ENCODE results near the gene PIP5K1B. TPM values are rescaled to one million over a fixed set of nuclear protein-coding genes. Genes with fewer than 3 reads are reported as not detected.
"Not testable (repeated sequence)": the region's sequence is repeated elsewhere in the genome, so short reads cannot be mapped to it uniquely, and the experiment has no call there.

PIP5K1B gene
- total RNA-seq, 4 donors from 2014 or later = 1.2 to 2.6 (median 2.0) TPM

- Histone ChIP-seq H3K4me3 (no peak overlapping the region), H3K27ac (no peak overlapping the region), H3K4me1 (peaks cover 10 to 11% of the 10 kb centered on the region in 2 donors), H3K9me3 (no peaks in the 10 kb centered on the region), H3K36me3 (peaks cover 0 to 32% of the 10 kb centered on the region in 2 donors), H3K27me3 (no peaks in the 10 kb centered on the region)
- ATAC-seq (no peak), DNase-seq (no peak)
- TF ChIP-seq CTCF (IDR thresholded peaks at IDR 0.05 in 4 of 5, conservative IDR thresholded peaks at IDR 0.05 in 1 of 5) (no peak), POLR2A (IDR thresholded peaks at IDR 0.05) (no peak)
- intact Hi-C loops (cut with DNase I; ENCODE audit: low total_unique reads) (no loop called here), in situ Hi-C loops (cut with MboI; ENCODE audit: low sequenced_read_pairs in 4 of 4) (no loop called here)
Observed at GRCh38 chr9:69046723-69047122, 341.7 kb downstream of the PIP5K1B start.

GRCh38 chr9:69047371-69047770 is 342.3 kb downstream of the PIP5K1B start:
- in situ Hi-C loops (cut with MboI; ENCODE audit: low sequenced_read_pairs in 4 of 4) = no loop called here
- TF ChIP-seq POLR2A (IDR thresholded peaks at IDR 0.05) = no peak
- TF ChIP-seq CTCF (IDR thresholded peaks at IDR 0.05 in 4 of 5, conservative IDR thresholded peaks at IDR 0.05 in 1 of 5) = no peak

GRCh38 chr9:69049094-69049493 is 344.1 kb downstream of the PIP5K1B start:
- intact Hi-C loops (cut with DNase I; ENCODE audit: low total_unique reads) = no loop called here
- DNase-seq (no peak), ATAC-seq (no peak)
- Histone ChIP-seq H3K27ac (no peak overlapping the region), H3K4me1 (peaks cover 10 to 11% of the 10 kb centered on the region in 2 donors), H3K9me3 (no peaks in the 10 kb centered on the region), H3K4me3 (no peak overlapping the region), H3K36me3 (peaks cover 0 to 36% of the 10 kb centered on the region in 2 donors), H3K27me3 (no peaks in the 10 kb centered on the region)
- TF ChIP-seq CTCF (IDR thresholded peaks at IDR 0.05 in 4 of 5, conservative IDR thresholded peaks at IDR 0.05 in 1 of 5) (no peak), POLR2A (IDR thresholded peaks at IDR 0.05) (no peak)
- in situ Hi-C loops (cut with MboI; ENCODE audit: low sequenced_read_pairs in 4 of 4) = no loop called here

More at GRCh38 chr9:69047371-69047770, 342.3 kb downstream of the PIP5K1B start:
- H3K9me3 ChIP-seq = no peaks in the 10 kb centered on the region
- no peak overlapping the region for H3K4me3 ChIP-seq
- H3K4me1 ChIP-seq = peaks cover 10 to 11% of the 10 kb centered on the region in 2 donors
- H3K36me3 ChIP-seq = peaks cover 0 to 32% of the 10 kb centered on the region in 2 donors
- no peaks in the 10 kb centered on the region for H3K27me3 ChIP-seq
- intact Hi-C loops (cut with DNase I; ENCODE audit: low total_unique reads) = no loop called here
- no peak for ATAC-seq
- DNase-seq = no peak
- no peak overlapping the region for H3K27ac ChIP-seq

DNA sequence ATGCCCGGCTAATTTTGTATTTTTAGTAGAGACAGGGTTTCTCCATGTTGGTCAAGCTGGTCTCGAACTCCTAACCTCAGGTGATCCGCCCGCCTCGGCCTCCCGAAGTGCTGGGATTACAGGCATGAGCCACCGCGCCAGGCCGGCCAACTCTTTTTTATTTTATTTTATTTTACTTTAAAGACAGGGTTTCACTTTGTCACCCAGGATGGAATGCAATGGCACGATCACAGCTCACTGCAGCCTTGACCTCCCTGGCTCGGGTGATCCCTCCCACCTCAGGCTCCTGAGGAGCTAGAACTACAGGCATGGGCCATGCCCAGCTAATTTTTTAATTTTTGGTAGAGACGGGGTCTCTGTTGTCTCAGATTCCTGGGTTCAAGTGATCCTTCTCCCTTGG is 345.9 kb downstream of the PIP5K1B start:
- intact Hi-C loops (cut with DNase I; ENCODE audit: low total_unique reads) (loop anchor here (5.0 kb wide), 1 partner anchor 71 kb away; no protein-coding TSS in a partner anchor), in situ Hi-C loops (cut with MboI; ENCODE audit: low sequenced_read_pairs in 4 of 4) (loop anchor here in 1 of 4 donors (10.0 kb wide), 1 partner anchor 144 kb away; no protein-coding TSS in a partner anchor)
- ATAC-seq, DNase-seq, H3K4me1 ChIP-seq, H3K9me3 ChIP-seq, H3K27ac ChIP-seq, H3K4me3 ChIP-seq, H3K27me3 ChIP-seq: not testable (repeated sequence)
- peaks cover 0 to 48% of the 10 kb centered on the region in 2 donors for H3K36me3 ChIP-seq

DNA sequence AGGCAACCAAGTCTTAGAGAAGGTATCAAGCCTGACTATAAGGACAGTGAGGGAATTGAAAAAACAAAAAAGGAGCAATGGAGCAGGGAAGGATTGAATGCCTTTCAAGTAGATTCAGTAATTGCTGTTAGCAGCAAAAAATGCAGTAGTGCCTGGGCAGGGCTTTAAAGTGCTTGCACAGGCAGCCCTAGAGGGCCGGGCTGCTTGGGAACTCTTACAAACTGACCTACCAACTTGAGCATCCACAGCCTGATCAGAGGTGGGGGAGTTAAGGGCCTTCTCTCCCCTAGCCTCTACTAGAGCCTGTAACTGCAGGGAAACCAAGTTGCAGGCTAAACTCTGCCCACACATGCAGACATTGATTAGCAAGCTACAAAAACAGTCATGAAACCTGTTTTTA is 349.9 kb downstream of the PIP5K1B start:
- no peaks in the 10 kb centered on the region for H3K27me3 ChIP-seq
- H3K27ac ChIP-seq = no peak overlapping the region
- in situ Hi-C loops (cut with MboI; ENCODE audit: low sequenced_read_pairs in 4 of 4) (loop anchor here (5.0 to 10.0 kb wide), 3 partner anchors 137 to 142 kb away; no protein-coding TSS in a partner anchor), intact Hi-C loops (cut with DNase I; ENCODE audit: low total_unique reads) (loop anchor here (1.0 to 5.0 kb wide), 2 partner anchors 67 to 138 kb away; no protein-coding TSS in a partner anchor)
- ATAC-seq (no peak), DNase-seq (no peak)
- H3K4me1 ChIP-seq = no peaks in the 10 kb centered on the region
- no peak overlapping the region for H3K4me3 ChIP-seq
- TF ChIP-seq POLR2A (IDR thresholded peaks at IDR 0.05) = no peak
- no peak for TF ChIP-seq CTCF (IDR thresholded peaks at IDR 0.05 in 4 of 5, conservative IDR thresholded peaks at IDR 0.05 in 1 of 5)
- H3K9me3 ChIP-seq = no peaks in the 10 kb centered on the region
- H3K36me3 ChIP-seq = peaks cover 0 to 20% of the 10 kb centered on the region in 2 donors
